MCF 10A (cell line): ENCODE data around the gene DSCAML1. TPM values are rescaled to one million over a fixed set of nuclear protein-coding genes. Genes with fewer than 3 reads are reported as not detected.

Source experiments
- BruUV-seq: library from RNA; stranded (reverse); fragments of 400-500 nt; replicated peaks from 2 replicates; lab custom pipeline; 2021; lab: Mats Ljungman, UMichigan
- CTCF ChIA-PET: fragments of 300-600 bp; sonication (Branson Sonifier 250); formaldehyde crosslinking; extraction: SDS; loops from one replicate; lab custom pipeline; 2021; ENCODE audit warnings: antibody characterized with exemption, inconsistent platforms; lab: Yijun Ruan, JAX
- POLR2A ChIA-PET: fragments of 300-600, 350-650 bp; sonication (Branson Sonifier 250); formaldehyde crosslinking; extraction: SDS; loops from one replicate; lab custom pipeline; 2020; ENCODE audit warnings: antibody characterized with exemption, inconsistent platforms; lab: Yijun Ruan, JAX
- DNase-seq: peaks from one replicate; pipeline ENCODE4 v3.0.0-alpha.2; 2018; ENCODE audit not compliant: unreplicated experiment
- H3K27ac Mint-ChIP-seq: one replicate; pipeline ENCODE4 v1.8.0; 2022; ENCODE audit warnings: mild to moderate bottlenecking, low read depth, mixed read lengths; ENCODE audit not compliant: unreplicated experiment
- H3K27me3 Mint-ChIP-seq: one replicate; pipeline ENCODE4 v1.8.0; 2022; ENCODE audit warnings: mixed read lengths; ENCODE audit not compliant: insufficient read depth, unreplicated experiment
- H3K36me3 Mint-ChIP-seq: one replicate; pipeline ENCODE4 v1.8.0; 2022; ENCODE audit warnings: mild to moderate bottlenecking, moderate library complexity, mixed read lengths; ENCODE audit not compliant: insufficient read depth, unreplicated experiment
- H3K4me1 Mint-ChIP-seq: one replicate; pipeline ENCODE4 v1.8.0; 2022; ENCODE audit warnings: mixed read lengths; ENCODE audit not compliant: insufficient read depth, unreplicated experiment
- H3K4me3 Mint-ChIP-seq: one replicate; pipeline ENCODE4 v1.8.0; 2022; ENCODE audit warnings: mild to moderate bottlenecking, moderate library complexity, mixed read lengths; ENCODE audit not compliant: unreplicated experiment
- H3K9me3 Mint-ChIP-seq: one replicate; pipeline ENCODE4 v1.8.0; 2022; ENCODE audit warnings: mixed read lengths; ENCODE audit not compliant: unreplicated experiment
- intact Hi-C: fragments of 100-400 bp; cut with micrococcal nuclease; formaldehyde crosslinking; loops from 2 replicates; pipeline ENCODE4 v1.14.1; 2022
- total RNA-seq: library from RNA; stranded (reverse); gene quantifications from 2 replicates; pipeline ENCODE4 v1.2.3, GENCODE V29; 2022
- TF ChIP-seq, protein P1 (sequence below): fragments of 200-600 bp; IDR thresholded peaks from one replicate; pipeline ENCODE4 v1.8.0; 2022; ENCODE audit warnings: antibody characterized with exemption, mild to moderate bottlenecking; ENCODE audit not compliant: unreplicated experiment

Gene DSCAML1
- total RNA-seq, 1 experiment from 2014 or later: not detected

- no peak overlapping the region for H3K4me3 Mint-ChIP-seq
- CTCF ChIA-PET: interaction anchor here (0.5 to 3.8 kb wide), 8 partner anchors 9 to 405 kb away, joined by 3 to 51 read pairs (median 4); no protein-coding TSS in a partner anchor
- intact Hi-C loops: no loop called here
- BruUV-seq: no TSS peak
- TF ChIP-seq, protein P1, sequence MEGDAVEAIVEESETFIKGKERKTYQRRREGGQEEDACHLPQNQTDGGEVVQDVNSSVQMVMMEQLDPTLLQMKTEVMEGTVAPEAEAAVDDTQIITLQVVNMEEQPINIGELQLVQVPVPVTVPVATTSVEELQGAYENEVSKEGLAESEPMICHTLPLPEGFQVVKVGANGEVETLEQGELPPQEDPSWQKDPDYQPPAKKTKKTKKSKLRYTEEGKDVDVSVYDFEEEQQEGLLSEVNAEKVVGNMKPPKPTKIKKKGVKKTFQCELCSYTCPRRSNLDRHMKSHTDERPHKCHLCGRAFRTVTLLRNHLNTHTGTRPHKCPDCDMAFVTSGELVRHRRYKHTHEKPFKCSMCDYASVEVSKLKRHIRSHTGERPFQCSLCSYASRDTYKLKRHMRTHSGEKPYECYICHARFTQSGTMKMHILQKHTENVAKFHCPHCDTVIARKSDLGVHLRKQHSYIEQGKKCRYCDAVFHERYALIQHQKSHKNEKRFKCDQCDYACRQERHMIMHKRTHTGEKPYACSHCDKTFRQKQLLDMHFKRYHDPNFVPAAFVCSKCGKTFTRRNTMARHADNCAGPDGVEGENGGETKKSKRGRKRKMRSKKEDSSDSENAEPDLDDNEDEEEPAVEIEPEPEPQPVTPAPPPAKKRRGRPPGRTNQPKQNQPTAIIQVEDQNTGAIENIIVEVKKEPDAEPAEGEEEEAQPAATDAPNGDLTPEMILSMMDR: no peak
- POLR2A ChIA-PET: no interaction called here
- H3K36me3 Mint-ChIP-seq: no peaks in the 10 kb centered on the region
- H3K27ac Mint-ChIP-seq: peak overlapping the region; percentile 66
- no peaks in the 10 kb centered on the region for H3K9me3 Mint-ChIP-seq
- no peak for DNase-seq
- H3K27me3 Mint-ChIP-seq: peaks cover 30% of the 10 kb centered on the region
- peaks cover 5% of the 10 kb centered on the region for H3K4me1 Mint-ChIP-seq
Measured at GRCh38 chr11:117831661-117832415, 34.8 kb upstream of the DSCAML1 start.

DNA sequence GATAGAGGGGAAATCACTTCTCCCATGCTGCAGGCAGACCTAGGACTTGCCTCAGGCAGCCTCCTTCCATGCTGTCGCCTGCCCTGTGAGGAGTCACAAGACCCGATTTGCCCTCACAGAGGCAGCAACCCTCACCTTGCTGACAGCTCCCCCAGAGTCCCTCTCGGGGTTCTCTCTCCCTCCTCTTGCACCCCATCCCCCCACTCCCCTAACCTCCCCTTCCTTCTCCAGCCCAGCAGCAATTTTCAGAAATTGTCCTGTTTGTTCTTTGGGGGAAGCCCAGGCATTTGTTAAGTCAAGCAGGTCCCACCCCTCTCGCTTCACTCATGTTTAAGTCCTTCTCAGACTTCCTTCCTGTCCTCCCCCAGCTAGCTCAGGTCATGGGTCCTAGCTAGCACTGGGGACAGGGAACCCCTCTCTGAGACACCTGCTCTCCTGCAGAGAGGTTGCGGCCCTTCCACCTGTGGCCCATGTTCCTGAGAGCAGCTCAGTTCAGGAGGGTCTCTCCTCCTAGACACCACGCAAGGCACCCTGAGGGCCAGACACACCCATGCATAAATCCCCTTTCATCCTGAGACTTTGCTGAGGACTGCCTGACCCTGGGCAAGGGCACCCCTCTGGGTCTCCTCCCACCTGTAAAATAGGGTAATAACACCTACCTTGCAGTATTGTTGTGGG, 33.8 kb upstream of the DSCAML1 start:
- Mint-ChIP-seq H3K4me3 (no peak overlapping the region), H3K9me3 (no peaks in the 10 kb centered on the region)
- no TSS peak for BruUV-seq

GRCh38 chr11:117830072-117830471, 33.1 kb upstream of the DSCAML1 start:
- H3K27ac Mint-ChIP-seq: no peak overlapping the region
- TF ChIP-seq, protein P1: no peak
- DNase-seq: no peak
- H3K4me1 Mint-ChIP-seq: peaks cover 5% of the 10 kb centered on the region
- POLR2A ChIA-PET: no interaction called here
- no peaks in the 10 kb centered on the region for H3K9me3 Mint-ChIP-seq
- BruUV-seq: no TSS peak
- H3K4me3 Mint-ChIP-seq: no peak overlapping the region
- no peaks in the 10 kb centered on the region for H3K36me3 Mint-ChIP-seq
- H3K27me3 Mint-ChIP-seq: peaks cover 21% of the 10 kb centered on the region
- CTCF ChIA-PET: interaction anchor here (0.5 to 3.1 kb wide), 2 partner anchors 117 to 224 kb away, joined by 6 to 9 read pairs; no protein-coding TSS in a partner anchor
- intact Hi-C loops: no loop called here

More for the DNA sequence above, 33.8 kb upstream of the DSCAML1 start:
- intact Hi-C loops: no loop called here
- no peak for DNase-seq
- POLR2A ChIA-PET: no interaction called here
- peaks cover 21% of the 10 kb centered on the region for H3K27me3 Mint-ChIP-seq
- TF ChIP-seq, protein P1: no peak
- CTCF ChIA-PET: interaction anchor here (0.8 to 3.1 kb wide), 4 partner anchors 8 to 116 kb away, joined by 3 to 9 read pairs (median 4); no protein-coding TSS in a partner anchor
- H3K36me3 Mint-ChIP-seq: no peaks in the 10 kb centered on the region
- peaks cover 5% of the 10 kb centered on the region for H3K4me1 Mint-ChIP-seq
- no peak overlapping the region for H3K27ac Mint-ChIP-seq

DNA sequence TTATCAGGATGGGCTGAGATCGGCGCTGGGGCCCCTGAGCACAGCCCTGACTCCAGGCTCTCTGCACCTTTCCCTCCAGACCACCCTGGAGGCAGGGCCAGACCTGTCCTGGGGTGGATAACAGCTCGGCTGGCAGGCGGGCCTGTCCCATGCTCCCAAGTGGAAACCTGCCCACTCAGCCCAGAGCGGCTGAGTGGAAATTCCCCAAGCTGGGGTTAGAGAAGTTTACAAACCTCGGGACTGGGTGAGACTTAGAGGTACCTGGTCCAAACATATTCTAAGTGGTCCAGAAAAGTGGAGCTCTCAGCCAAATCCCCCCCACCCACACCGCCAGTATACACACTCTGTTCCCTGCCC, 32.3 kb upstream of the DSCAML1 start:
- CTCF ChIA-PET: interaction anchor here (3.1 kb wide), 1 partner anchor 117 kb away, joined by 9 read pairs; no protein-coding TSS in a partner anchor
- H3K9me3 Mint-ChIP-seq: no peaks in the 10 kb centered on the region
- DNase-seq: no peak
- TF ChIP-seq, protein P1: no peak
- no TSS peak for BruUV-seq
- H3K27ac Mint-ChIP-seq: no peak overlapping the region
- no peak overlapping the region for H3K4me3 Mint-ChIP-seq
- peaks cover 21% of the 10 kb centered on the region for H3K27me3 Mint-ChIP-seq
- POLR2A ChIA-PET: no interaction called here
- intact Hi-C loops: no loop called here
- H3K4me1 Mint-ChIP-seq: peaks cover 9% of the 10 kb centered on the region
- H3K36me3 Mint-ChIP-seq: no peaks in the 10 kb centered on the region
